Liver (tissue), 9 donors: Measurements from ENCODE around the gene NUDT15. TPM values are rescaled to one million over a fixed set of nuclear protein-coding genes. Genes with fewer than 3 reads are reported as not detected.

Source experiments
- DNase-seq: peaks from one replicate; pipeline ENCODE4 v3.0.0-alpha.2; 2017; ENCODE audit warnings: low spot score
- H3K27ac ChIP-seq, 2 donors: one replicate each; pipeline ENCODE4 v1.7.0; 2013; ENCODE audit warnings: inconsistent platforms in 2 of 2, low read length in 2 of 2, control low read depth in 1 of 2, low read depth in 1 of 2, mild to moderate bottlenecking in 1 of 2
- H3K27me3 ChIP-seq, 4 donors: one replicate each; pipeline versions ENCODE4 v1.6.1 to v1.7.0; 2013; ENCODE audit warnings: low read length in 3 of 4, inconsistent platforms in 1 of 4, mild to moderate bottlenecking in 1 of 4, moderate library complexity in 1 of 4; ENCODE audit not compliant: control insufficient read depth in 4 of 4, insufficient read depth in 4 of 4
- H3K36me3 ChIP-seq, 4 donors: one replicate each; pipeline versions ENCODE4 v1.6.1 to v1.7.0; 2013; ENCODE audit warnings: low read length in 3 of 4, mild to moderate bottlenecking in 3 of 4, low read depth in 1 of 4, moderate library complexity in 1 of 4; ENCODE audit not compliant: control insufficient read depth in 4 of 4, insufficient read depth in 3 of 4
- H3K4me1 ChIP-seq, 4 donors: one replicate each; pipeline versions ENCODE4 v1.6.1 to v1.7.0; 2013; ENCODE audit warnings: low read length in 3 of 4, mild to moderate bottlenecking in 3 of 4, moderate library complexity in 1 of 4; ENCODE audit not compliant: control insufficient read depth in 4 of 4, insufficient read depth in 4 of 4
- H3K4me3 ChIP-seq, 3 donors: one replicate each; pipeline versions ENCODE4 v1.6.1 to v1.7.0; 2013; ENCODE audit warnings: low read length in 3 of 3, control low read depth in 1 of 3, low read depth in 1 of 3, mild to moderate bottlenecking in 1 of 3
- H3K9ac ChIP-seq, 2 donors: one replicate each; pipeline ENCODE4 v1.7.0; 2013; ENCODE audit warnings: low read length in 2 of 2, mild to moderate bottlenecking in 2 of 2, moderate library complexity in 2 of 2, control low read depth in 1 of 2, low read depth in 1 of 2
- H3K9me3 ChIP-seq, 4 donors: one replicate each; pipeline versions ENCODE4 v1.6.1 to v1.7.0; 2013; ENCODE audit warnings: low read length in 3 of 4; ENCODE audit not compliant: control insufficient read depth in 4 of 4
- ATF3 ChIP-seq: IDR thresholded peaks from 2 replicates; pipeline ENCODE4 v1.6.1; 2016; ENCODE audit warnings: antibody characterized with exemption
- CTCF ChIP-seq: fragments of 150-350 bp; IDR thresholded peaks from 2 replicates; pipeline ENCODE4 v1.5.1; 2017; ENCODE audit warnings: improper control_type of control experiment, low read depth, low read length; ENCODE audit not compliant: missing input control
- EGR1 ChIP-seq, 2 donors: IDR thresholded peaks; 2 replicates each; pipeline ENCODE4 v1.6.1; 2016 to 2018; ENCODE audit warnings: antibody characterized with exemption in 2 of 2, low read depth in 2 of 2
- FOXA1 ChIP-seq: IDR thresholded peaks from 2 replicates; pipeline ENCODE4 v1.6.1; 2016; ENCODE audit warnings: antibody characterized with exemption
- FOXA2 ChIP-seq: IDR thresholded peaks from 2 replicates; pipeline ENCODE4 v1.6.1; 2016; ENCODE audit warnings: antibody characterized with exemption
- GABPA ChIP-seq, 2 donors: IDR thresholded peaks in 1 of 2; conservative IDR thresholded peaks in 1 of 2; 2 replicates each; pipeline ENCODE4 v1.6.1; 2016; ENCODE audit warnings: antibody characterized with exemption in 2 of 2, mild to moderate bottlenecking in 1 of 2, moderate library complexity in 1 of 2
- HNF4A ChIP-seq, 2 donors: conservative IDR thresholded peaks; 2 replicates each; pipeline ENCODE4 v1.6.1; 2016; ENCODE audit warnings: antibody characterized with exemption in 2 of 2, mild to moderate bottlenecking in 2 of 2
- HNF4G ChIP-seq: IDR thresholded peaks from 2 replicates; pipeline ENCODE4 v1.6.1; 2016; ENCODE audit warnings: antibody characterized with exemption
- JUND ChIP-seq, 2 donors: IDR thresholded peaks; 2 replicates each; pipeline ENCODE4 v1.6.1; 2016; ENCODE audit warnings: antibody characterized with exemption in 2 of 2
- MAX ChIP-seq: IDR thresholded peaks from 2 replicates; pipeline ENCODE4 v1.6.1; 2016; ENCODE audit warnings: antibody characterized with exemption
- NR2F2 ChIP-seq: IDR thresholded peaks from 2 replicates; pipeline ENCODE4 v1.6.1; 2016; ENCODE audit warnings: antibody characterized with exemption
- RAD21 ChIP-seq, 2 donors: IDR thresholded peaks; 2 replicates each; pipeline ENCODE4 v1.6.1; 2016; ENCODE audit warnings: antibody characterized with exemption in 2 of 2, mild to moderate bottlenecking in 2 of 2
- REST ChIP-seq: IDR thresholded peaks from 2 replicates; pipeline ENCODE4 v1.6.1; 2016; ENCODE audit warnings: antibody characterized with exemption, mild to moderate bottlenecking
- RXRA ChIP-seq, 2 donors: IDR thresholded peaks; 2 replicates each; pipeline ENCODE4 v1.6.1; 2017 to 2018; ENCODE audit warnings: antibody characterized with exemption in 2 of 2, mild to moderate bottlenecking in 1 of 2
- SP1 ChIP-seq: IDR thresholded peaks from 2 replicates; pipeline ENCODE4 v1.6.1; 2018; ENCODE audit warnings: antibody characterized with exemption, mild to moderate bottlenecking
- TAF1 ChIP-seq: conservative IDR thresholded peaks from 2 replicates; pipeline ENCODE4 v1.6.1; 2016; ENCODE audit warnings: antibody characterized with exemption, mild to moderate bottlenecking
- ZBTB33 ChIP-seq: IDR thresholded peaks from 2 replicates; pipeline ENCODE4 v1.6.1; 2016; ENCODE audit warnings: antibody characterized with exemption
- WGBS: extraction: QIAGEN DNeasy Blood & Tissue Kit; methylation state at CpG from one replicate; pipeline ENCODE4 v1.1.7; 2013; 5-methylcytosine and 5-hydroxymethylcytosine counted together
- polyA plus RNA-seq, 2 donors: library from polyadenylated mRNA; stranded (reverse) in 1 of 2; unstranded in 1 of 2; fragments of 200-250 nt in 1 of 2; fragments of >200 nt in 1 of 2; fragmentation: Nextera tagmentation in 1 of 2; extraction: Ambion mirVana in 1 of 2; gene quantifications; one replicate each; pipeline versions ENCODE4 v1.2.1 to v1.2.3, GENCODE V29; 2013 to 2015
- total RNA-seq, 2 donors: library from RNA; depleted of rRNA; stranded (reverse); fragments of >200 nt; gene quantifications; one replicate each; pipeline ENCODE4 v1.2.3, GENCODE V29; 2014
- donor health status: healthy.
- donor health status: healthy.
- donor health status: healthy.
- donor health status: healthy.
- donor health status: healthy.

NUDT15 gene
- total and polyA plus RNA-seq, 4 donors = 6.0 to 7.7 (median 6.9) TPM

GRCh38 chr13:48069573-48069972 lies 32.0 kb downstream of the NUDT15 start:
- no peak overlapping the region for H3K4me3 ChIP-seq
- H3K27ac ChIP-seq = no peak overlapping the region
- H3K36me3 ChIP-seq = peaks cover 6 to 72% (median 56%) of the 10 kb centered on the region in 4 donors
- peaks cover 15 to 45% (median 32%) of the 10 kb centered on the region in 4 donors for H3K9me3 ChIP-seq
- DNase-seq = no peak
- no peaks in the 10 kb centered on the region for H3K4me1 ChIP-seq
- no peaks in the 10 kb centered on the region for H3K27me3 ChIP-seq
- WGBS = 94% methylated on average over 1 of the region's 1 CpG
- no peak overlapping the region for H3K9ac ChIP-seq
- no peak for TF ChIP-seq CTCF

GRCh38 chr13:48070942-48071341 lies 33.4 kb downstream of the NUDT15 start:
- H3K9me3 ChIP-seq = peaks cover 15 to 45% (median 32%) of the 10 kb centered on the region in 4 donors
- peaks cover 8 to 82% (median 65%) of the 10 kb centered on the region in 4 donors for H3K36me3 ChIP-seq
- H3K4me1 ChIP-seq = no peaks in the 10 kb centered on the region
- H3K27me3 ChIP-seq = no peaks in the 10 kb centered on the region
- no peak for DNase-seq
- no peak overlapping the region for H3K27ac ChIP-seq
- no peak overlapping the region for H3K9ac ChIP-seq
- TF ChIP-seq HNF4G (no peak), TAF1 (no peak), FOXA2 (no peak)
- 97% methylated on average over 5 of the region's 5 CpGs for WGBS
- H3K4me3 ChIP-seq = peak overlapping the region in 2 of 3 donors; percentile 1 to 11

GRCh38 chr13:48072304-48072703 lies 34.8 kb downstream of the NUDT15 start:
- no peak overlapping the region for H3K27ac ChIP-seq
- no peak for TF ChIP-seq JUND (IDR thresholded peaks at IDR 0.05)
- peaks cover 15 to 41% (median 31%) of the 10 kb centered on the region in 4 donors for H3K9me3 ChIP-seq
- H3K27me3 ChIP-seq = no peaks in the 10 kb centered on the region
- no peak overlapping the region for H3K9ac ChIP-seq
- H3K4me1 ChIP-seq = no peaks in the 10 kb centered on the region
- H3K4me3 ChIP-seq = peak overlapping the region in 1 of 3 donors; percentile 9
- DNase-seq = no peak
- WGBS = 99% methylated on average over 3 of the region's 3 CpGs
- peaks cover 9 to 88% (median 72%) of the 10 kb centered on the region in 4 donors for H3K36me3 ChIP-seq

GRCh38 chr13:48072787-48073186 lies 35.3 kb downstream of the NUDT15 start:
- Histone ChIP-seq H3K9ac (no peak overlapping the region), H3K9me3 (peaks cover 15 to 41% (median 28%) of the 10 kb centered on the region in 4 donors), H3K27me3 (no peaks in the 10 kb centered on the region), H3K4me1 (no peaks in the 10 kb centered on the region), H3K4me3 (peak overlapping the region in 1 of 3 donors; percentile 1), H3K36me3 (peaks cover 11 to 87% (median 71%) of the 10 kb centered on the region in 4 donors), H3K27ac (no peak overlapping the region)
- DNase-seq = no peak
- 99% methylated on average over 2 of the region's 2 CpGs for WGBS
- no peak for TF ChIP-seq FOXA1
- no peak for TF ChIP-seq NR2F2
- no peak for TF ChIP-seq RXRA (IDR thresholded peaks at IDR 0.05)
- no peak for TF ChIP-seq HNF4A (conservative IDR thresholded peaks at IDR 0.05)
- no peak for TF ChIP-seq TAF1
- TF ChIP-seq REST = no peak
- TF ChIP-seq RAD21 (IDR thresholded peaks at IDR 0.05) = no peak
- no peak for TF ChIP-seq ATF3
- TF ChIP-seq EGR1 (IDR thresholded peaks at IDR 0.05; ENCODE audit: low read depth in 2 of 2) = no peak
- TF ChIP-seq JUND (IDR thresholded peaks at IDR 0.05) = no peak
- no peak for TF ChIP-seq ZBTB33
- no peak for TF ChIP-seq SP1
- no peak for TF ChIP-seq GABPA (IDR thresholded peaks at IDR 0.05 in 1 of 2, conservative IDR thresholded peaks at IDR 0.05 in 1 of 2)
- no peak for TF ChIP-seq HNF4G
- no peak for TF ChIP-seq MAX
- no peak for TF ChIP-seq FOXA2
